IMR-90 (cell line): ENCODE data around the gene CBL. TPM values are rescaled to one million over a fixed set of nuclear protein-coding genes. Genes with fewer than 3 reads are reported as not detected.

ENCODE experiments used
- ATAC-seq: fragments of 200-7000 bp; cut with Tn5 transposase; 2 replicates; pipeline ENCODE4 v1.9.1; 2020; ENCODE audit warnings: low read depth, mild to moderate bottlenecking, moderate library complexity
- BruUV-seq: library from RNA; stranded (reverse); fragments of 400-500 nt; replicated peaks from 2 replicates; lab custom pipeline; 2021; lab: Mats Ljungman, UMichigan
- CTCF ChIA-PET: fragments of 300-600 bp; formaldehyde crosslinking; extraction: SDS; loops from one replicate; lab custom pipeline; 2021; ENCODE audit warnings: antibody characterized with exemption; lab: Yijun Ruan, JAX
- POLR2A ChIA-PET: fragments of 300-600 bp; sonication (Branson Sonifier 250); formaldehyde crosslinking; loops from one replicate; lab custom pipeline; 2022; ENCODE audit warnings: antibody characterized with exemption; ENCODE audit not compliant: unreplicated experiment; lab: Charles Lee
- DNase-seq: peaks from one replicate; pipeline ENCODE4 v3.0.0; 2013
- H2AFZ ChIP-seq: replicated peaks from 2 replicates; pipeline ENCODE3; 2013; ENCODE audit warnings: low read length, mild to moderate bottlenecking; ENCODE audit not compliant: poor library complexity
- H2AK5ac ChIP-seq: 2 replicates; pipeline ENCODE4 v1.6.1; 2013; ENCODE audit warnings: low read depth, low read length, inconsistent platforms
- H2AK9ac ChIP-seq: replicated peaks from 2 replicates; pipeline ENCODE3; 2013; ENCODE audit warnings: mild to moderate bottlenecking, low read depth, low read length, moderate library complexity; ENCODE audit not compliant: poor library complexity
- H2BK120ac ChIP-seq: 2 replicates; pipeline ENCODE4 v1.6.1; 2013; ENCODE audit warnings: low read depth, low read length, inconsistent platforms
- H2BK15ac ChIP-seq: 3 replicates; pipeline ENCODE4 v1.6.1; 2013; ENCODE audit warnings: low read depth, low read length, inconsistent platforms
- H2BK20ac ChIP-seq: 2 replicates; pipeline ENCODE4 v1.6.1; 2013; ENCODE audit warnings: low read depth, mild to moderate bottlenecking, inconsistent platforms, low read length, moderate library complexity
- H2BK5ac ChIP-seq: 2 replicates; pipeline ENCODE4 v1.6.1; 2013; ENCODE audit warnings: mild to moderate bottlenecking, low read depth, low read length, inconsistent platforms; ENCODE audit not compliant: poor library complexity, severe bottlenecking
- H3K14ac ChIP-seq: replicated peaks from 2 replicates; pipeline ENCODE4 v1.6.1; 2013; ENCODE audit warnings: low read depth, low read length, inconsistent platforms
- H3K18ac ChIP-seq: 2 replicates; pipeline ENCODE4 v1.6.1; 2013; ENCODE audit warnings: low read depth, low read length, control low read depth
- H3K23ac ChIP-seq: 2 replicates; pipeline ENCODE4 v1.6.1; 2013; ENCODE audit warnings: low read depth, low read length, inconsistent platforms
- H3K27ac ChIP-seq: 2 replicates; pipeline ENCODE4 v1.5.1; 2013; ENCODE audit warnings: mild to moderate bottlenecking, control low read depth, low read length; ENCODE audit not compliant: insufficient read depth
- H3K27me3 ChIP-seq: 2 replicates; pipeline ENCODE4 v1.6.1; 2013; ENCODE audit warnings: low read length; ENCODE audit not compliant: control insufficient read depth, insufficient read depth
- H3K36me3 ChIP-seq: 2 replicates; pipeline ENCODE4 v1.6.1; 2013; ENCODE audit warnings: low read length, mixed read lengths; ENCODE audit not compliant: control insufficient read depth, insufficient read depth
- H3K4ac ChIP-seq: 2 replicates; pipeline ENCODE4 v1.6.1; 2013; ENCODE audit warnings: low read depth, low read length, inconsistent platforms
- H3K4me1 ChIP-seq: 2 replicates; pipeline ENCODE4 v1.6.1; 2013; ENCODE audit warnings: low read length, mixed read lengths; ENCODE audit not compliant: control insufficient read depth, insufficient read depth
- H3K4me2 ChIP-seq: 2 replicates; pipeline ENCODE4 v1.6.1; 2013; ENCODE audit warnings: low read depth, mild to moderate bottlenecking, control low read depth, low read length, moderate library complexity
- H3K4me3 ChIP-seq: 2 replicates; pipeline ENCODE4 v1.5.1; 2013; ENCODE audit warnings: low read depth, mild to moderate bottlenecking, control low read depth, low read length, moderate library complexity; ENCODE audit not compliant: insufficient read depth
- H3K56ac ChIP-seq: 2 replicates; pipeline ENCODE4 v1.6.1; 2013; ENCODE audit warnings: low read length, inconsistent platforms; ENCODE audit not compliant: insufficient read depth; ENCODE audit errors: extremely low read depth
- H3K79me1 ChIP-seq, 2 experiments: 2 replicates each; pipeline ENCODE4 v1.6.1; 2013; ENCODE audit warnings: low read length in 2 of 2, inconsistent platforms in 1 of 2, low read depth in 1 of 2
- H3K9ac ChIP-seq: 2 replicates; pipeline ENCODE4 v1.6.1; 2013; ENCODE audit warnings: low read depth, low read length, control low read depth
- H3K9me1 ChIP-seq: 2 replicates; pipeline ENCODE4 v1.6.1; 2013; ENCODE audit warnings: low read length, inconsistent platforms; ENCODE audit not compliant: insufficient read depth
- H3K9me3 ChIP-seq: 2 replicates; pipeline ENCODE4 v1.6.1; 2013; ENCODE audit warnings: low read length; ENCODE audit not compliant: control insufficient read depth, insufficient read depth
- H4K20me1 ChIP-seq: 2 replicates; pipeline ENCODE4 v1.6.1; 2013; ENCODE audit warnings: low read length, inconsistent platforms; ENCODE audit not compliant: insufficient read depth
- H4K5ac ChIP-seq: 2 replicates; pipeline ENCODE4 v1.6.1; 2013; ENCODE audit warnings: mild to moderate bottlenecking, low read depth, low read length, control low read depth
- H4K8ac ChIP-seq, 2 experiments: 2 replicates each; pipeline ENCODE4 v1.6.1; 2013; ENCODE audit warnings: low read depth in 2 of 2, low read length in 2 of 2, control low read depth in 1 of 2, inconsistent platforms in 1 of 2
- H4K91ac ChIP-seq: 2 replicates; pipeline ENCODE4 v1.6.1; 2013; ENCODE audit warnings: low read depth, low read length, inconsistent platforms; ENCODE audit not compliant: insufficient read depth
- BHLHE40 ChIP-seq: fragments of 150-350 bp; IDR thresholded peaks from 2 replicates; pipeline ENCODE4 v1.6.1; 2016; ENCODE audit warnings: mild to moderate bottlenecking, low read depth, low read length
- CEBPB ChIP-seq: IDR thresholded peaks from 2 replicates; pipeline ENCODE4 v1.6.1; 2012; ENCODE audit warnings: low read depth, low read length, improper control_type of control experiment
- CHD1 ChIP-seq: IDR thresholded peaks from 2 replicates; pipeline ENCODE4 v1.6.1; 2012; ENCODE audit warnings: low read depth, low read length, improper control_type of control experiment
- FOS ChIP-seq: fragments of 150-350 bp; IDR thresholded peaks from 2 replicates; pipeline ENCODE4 v1.6.1; 2016; ENCODE audit warnings: low read depth, low read length
- MAFK ChIP-seq: IDR thresholded peaks from 2 replicates; pipeline ENCODE4 v1.6.1; 2012; ENCODE audit warnings: low read depth, low read length, improper control_type of control experiment
- MAZ ChIP-seq: IDR thresholded peaks from 2 replicates; pipeline ENCODE4 v1.6.1; 2012; ENCODE audit warnings: low read depth, mild to moderate bottlenecking, low read length, improper control_type of control experiment, moderate library complexity, borderline replicate concordance
- MXI1 ChIP-seq: IDR thresholded peaks from 2 replicates; pipeline ENCODE4 v1.6.1; 2012; ENCODE audit warnings: low read depth, mild to moderate bottlenecking, low read length, moderate library complexity, borderline replicate concordance
- NFE2L2 ChIP-seq: fragments of 150-350 bp; IDR thresholded peaks from 2 replicates; pipeline ENCODE4 v1.6.1; 2016; ENCODE audit warnings: low read depth, mild to moderate bottlenecking, low read length
- POLR2A ChIP-seq: IDR thresholded peaks from 2 replicates; pipeline ENCODE4 v1.6.1; 2012; ENCODE audit warnings: mild to moderate bottlenecking, low read depth, low read length
- RAD21 ChIP-seq: IDR thresholded peaks from 2 replicates; pipeline ENCODE4 v1.6.1; 2012; ENCODE audit warnings: low read length, improper control_type of control experiment
- RCOR1 ChIP-seq: IDR thresholded peaks from 2 replicates; pipeline ENCODE4 v1.6.1; 2012; ENCODE audit warnings: mild to moderate bottlenecking, low read length, improper control_type of control experiment; ENCODE audit not compliant: insufficient replicate concordance
- RFX5 ChIP-seq: IDR thresholded peaks from 2 replicates; pipeline ENCODE4 v1.8.0; 2012; ENCODE audit warnings: low read depth, mild to moderate bottlenecking, low read length, moderate library complexity
- SMC3 ChIP-seq: fragments of 150-350 bp; IDR thresholded peaks from 2 replicates; pipeline ENCODE4 v1.6.1; 2016; ENCODE audit warnings: low read depth, mild to moderate bottlenecking, antibody characterized with exemption, low read length, moderate library complexity
- WGBS, 2 experiments: methylation state at CpG; one replicate each; pipeline versions ENCODE4 v1.1.5 to v1.1.7; 2013; ENCODE audit warnings: missing lambda C conversion rate in 2 of 2; ENCODE audit not compliant: insufficient read length in 1 of 2; ENCODE audit errors: extremely low coverage in 2 of 2; 5-methylcytosine and 5-hydroxymethylcytosine counted together
- dilution Hi-C: fragments of 300-500 bp; cut with HindIII; formaldehyde crosslinking; loops from one replicate; pipeline ENCODE4 v1.14.3; 2018; ENCODE audit warnings: low sequenced_read_pairs; ENCODE audit not compliant: unreplicated experiment
- in situ Hi-C: fragments of 300-500 bp; cut with MboI; formaldehyde crosslinking; loops from 3 replicates; pipeline ENCODE4 v1.14.3; 2019; ENCODE audit warnings: low sequenced_read_pairs, inconsistent platforms, mixed read lengths
- intact Hi-C: fragments of 100-400 bp; cut with micrococcal nuclease; formaldehyde crosslinking; loops from 2 replicates; pipeline ENCODE4 v1.10.0; 2022
- polyA plus RNA-seq, 3 experiments: library from polyadenylated mRNA; depleted of rRNA; stranded (reverse); fragments of >200 nt; gene quantifications; 2 replicates each; pipeline ENCODE4 v1.2.3, GENCODE V29; 2012; ENCODE audit warnings: low replicate concordance in 1 of 3
- total RNA-seq: library from RNA; depleted of rRNA; stranded (reverse); fragments of >200 nt; gene quantifications from 2 replicates; pipeline ENCODE4 v1.2.3, GENCODE V29; 2012
- TF ChIP-seq, protein P1 (sequence below): conservative IDR thresholded peaks from 2 replicates; pipeline ENCODE4 v1.5.1; 2012; ENCODE audit warnings: mild to moderate bottlenecking, low read depth, low read length, improper control_type of control experiment
- TF ChIP-seq, protein P2 (sequence below): fragments of 150-350 bp; IDR thresholded peaks from 2 replicates; pipeline ENCODE4 v1.6.1; 2017; ENCODE audit warnings: mild to moderate bottlenecking, antibody characterized with exemption, low read length, low read depth
- TF ChIP-seq, protein P3 (sequence below): fragments of 150-350 bp; IDR thresholded peaks from 2 replicates; pipeline ENCODE4 v1.6.1; 2016; ENCODE audit warnings: low read depth, mild to moderate bottlenecking, low read length, moderate library complexity, borderline replicate concordance

CBL gene
- total and polyA plus RNA-seq, 2 of the 4 experiments (the other 2 are of a cell fraction): 6.1 to 11.8 TPM

DNA sequence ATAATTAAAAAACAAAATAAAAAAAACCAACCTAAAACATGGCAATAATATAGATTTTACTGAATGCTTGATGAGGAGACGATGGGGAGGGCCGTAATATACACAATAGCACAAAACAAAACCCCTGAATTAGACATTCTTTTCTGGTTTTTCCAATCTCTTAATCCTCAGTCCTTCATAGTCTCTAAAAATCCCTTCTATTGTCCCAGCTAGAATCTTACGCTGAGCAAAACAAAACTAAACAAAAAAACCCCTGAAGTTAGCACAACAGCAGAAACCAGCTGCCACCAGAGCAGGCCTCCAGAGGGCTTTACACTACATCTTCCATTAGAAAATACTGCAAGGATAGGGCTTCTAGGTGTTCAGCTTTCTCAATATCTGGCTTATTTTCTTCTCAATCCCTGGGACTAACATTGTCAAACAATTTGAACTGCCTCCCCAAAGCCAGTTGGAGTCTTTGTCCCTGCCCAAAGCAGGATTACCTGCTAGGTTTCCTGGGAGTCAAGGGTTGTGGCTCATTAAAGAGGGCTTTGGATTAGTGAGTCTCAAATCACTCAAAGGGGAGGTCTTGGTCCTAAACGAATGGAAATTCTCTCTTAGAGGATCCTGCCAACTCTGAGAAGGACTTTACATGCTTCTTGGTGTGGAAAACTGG is 126.1 kb downstream of the CBL start:
- CTCF ChIA-PET: no interaction called here
- H3K9me1 ChIP-seq: peaks cover 14% of the 10 kb centered on the region
- H4K5ac ChIP-seq: no peak overlapping the region
- DNase-seq (no peak), ATAC-seq (no peak)
- POLR2A ChIA-PET: no interaction called here
- peaks cover 2% of the 10 kb centered on the region; the same call in 1 of the 2 replicates for H3K36me3 ChIP-seq
- no peak overlapping the region for H2BK15ac ChIP-seq
- H3K18ac ChIP-seq: no peak overlapping the region
- H2AK9ac ChIP-seq: no peak overlapping the region
- intact Hi-C loops (no loop called here), in situ Hi-C loops (no loop called here), dilution Hi-C loops (no loop called here)
- H3K4me2 ChIP-seq: no peak overlapping the region
- H3K4me1 ChIP-seq: peaks cover 12% of the 10 kb centered on the region; the same call in 1 of the 2 replicates
- no peak overlapping the region for H3K4me3 ChIP-seq
- no peak overlapping the region for H3K56ac ChIP-seq
- peaks cover 10 to 25% of the 10 kb centered on the region in 2 experiments; a peak in 3 of 4 replicates for H3K79me1 ChIP-seq
- no peak overlapping the region for H4K8ac ChIP-seq
- no peak overlapping the region for H3K23ac ChIP-seq
- no peaks in the 10 kb centered on the region for H3K9me3 ChIP-seq
- H2AFZ ChIP-seq: no peak overlapping the region
- H4K91ac ChIP-seq: no peak overlapping the region
- H2AK5ac ChIP-seq: no peak overlapping the region
- H3K9ac ChIP-seq: no peak overlapping the region
- H3K4ac ChIP-seq: no peak overlapping the region
- H3K27ac ChIP-seq: no peak overlapping the region
- no peak overlapping the region for H2BK120ac ChIP-seq
- no peak overlapping the region for H2BK5ac ChIP-seq
- H3K14ac ChIP-seq: no peak overlapping the region
- WGBS, 2 experiments: 50% methylated on average over 2 of the region's 4 CpGs; no CpG with 5 or more reads in 1 of the 2 experiments
- BruUV-seq: no TSS peak
- no peaks in the 10 kb centered on the region for H3K27me3 ChIP-seq
- no peak for TF ChIP-seq NFE2L2
- no peak for TF ChIP-seq MAZ
- TF ChIP-seq BHLHE40: no peak
- TF ChIP-seq RAD21: no peak
- TF ChIP-seq CEBPB: no peak
- TF ChIP-seq FOS: no peak
- TF ChIP-seq, protein P1, sequence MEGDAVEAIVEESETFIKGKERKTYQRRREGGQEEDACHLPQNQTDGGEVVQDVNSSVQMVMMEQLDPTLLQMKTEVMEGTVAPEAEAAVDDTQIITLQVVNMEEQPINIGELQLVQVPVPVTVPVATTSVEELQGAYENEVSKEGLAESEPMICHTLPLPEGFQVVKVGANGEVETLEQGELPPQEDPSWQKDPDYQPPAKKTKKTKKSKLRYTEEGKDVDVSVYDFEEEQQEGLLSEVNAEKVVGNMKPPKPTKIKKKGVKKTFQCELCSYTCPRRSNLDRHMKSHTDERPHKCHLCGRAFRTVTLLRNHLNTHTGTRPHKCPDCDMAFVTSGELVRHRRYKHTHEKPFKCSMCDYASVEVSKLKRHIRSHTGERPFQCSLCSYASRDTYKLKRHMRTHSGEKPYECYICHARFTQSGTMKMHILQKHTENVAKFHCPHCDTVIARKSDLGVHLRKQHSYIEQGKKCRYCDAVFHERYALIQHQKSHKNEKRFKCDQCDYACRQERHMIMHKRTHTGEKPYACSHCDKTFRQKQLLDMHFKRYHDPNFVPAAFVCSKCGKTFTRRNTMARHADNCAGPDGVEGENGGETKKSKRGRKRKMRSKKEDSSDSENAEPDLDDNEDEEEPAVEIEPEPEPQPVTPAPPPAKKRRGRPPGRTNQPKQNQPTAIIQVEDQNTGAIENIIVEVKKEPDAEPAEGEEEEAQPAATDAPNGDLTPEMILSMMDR: no peak
- TF ChIP-seq RFX5: no peak
- no peak for TF ChIP-seq RCOR1
- TF ChIP-seq, protein P2, sequence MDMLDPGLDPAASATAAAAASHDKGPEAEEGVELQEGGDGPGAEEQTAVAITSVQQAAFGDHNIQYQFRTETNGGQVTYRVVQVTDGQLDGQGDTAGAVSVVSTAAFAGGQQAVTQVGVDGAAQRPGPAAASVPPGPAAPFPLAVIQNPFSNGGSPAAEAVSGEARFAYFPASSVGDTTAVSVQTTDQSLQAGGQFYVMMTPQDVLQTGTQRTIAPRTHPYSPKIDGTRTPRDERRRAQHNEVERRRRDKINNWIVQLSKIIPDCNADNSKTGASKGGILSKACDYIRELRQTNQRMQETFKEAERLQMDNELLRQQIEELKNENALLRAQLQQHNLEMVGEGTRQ: no peak
- no peak for TF ChIP-seq MAFK
- TF ChIP-seq POLR2A: no peak
- TF ChIP-seq SMC3: no peak
- TF ChIP-seq, protein P3, sequence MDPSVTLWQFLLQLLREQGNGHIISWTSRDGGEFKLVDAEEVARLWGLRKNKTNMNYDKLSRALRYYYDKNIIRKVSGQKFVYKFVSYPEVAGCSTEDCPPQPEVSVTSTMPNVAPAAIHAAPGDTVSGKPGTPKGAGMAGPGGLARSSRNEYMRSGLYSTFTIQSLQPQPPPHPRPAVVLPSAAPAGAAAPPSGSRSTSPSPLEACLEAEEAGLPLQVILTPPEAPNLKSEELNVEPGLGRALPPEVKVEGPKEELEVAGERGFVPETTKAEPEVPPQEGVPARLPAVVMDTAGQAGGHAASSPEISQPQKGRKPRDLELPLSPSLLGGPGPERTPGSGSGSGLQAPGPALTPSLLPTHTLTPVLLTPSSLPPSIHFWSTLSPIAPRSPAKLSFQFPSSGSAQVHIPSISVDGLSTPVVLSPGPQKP: no peak
- no peak for TF ChIP-seq MXI1
- TF ChIP-seq CHD1: no peak
- H4K20me1 ChIP-seq: no peaks in the 10 kb centered on the region
- H2BK20ac ChIP-seq: no peak overlapping the region
